AG08396 (cell line): Measurements from ENCODE around the gene NTMT1.
"Not testable (repeated sequence)": the region's sequence is repeated elsewhere in the genome, so short reads cannot be mapped to it uniquely, and the experiment has no call there.

ENCODE experiments used
- DNase-seq: peaks from one replicate; pipeline ENCODE4 v3.0.0; 2012; ENCODE audit warnings: low spot score, mixed read lengths

The NTMT1 gene

DNA sequence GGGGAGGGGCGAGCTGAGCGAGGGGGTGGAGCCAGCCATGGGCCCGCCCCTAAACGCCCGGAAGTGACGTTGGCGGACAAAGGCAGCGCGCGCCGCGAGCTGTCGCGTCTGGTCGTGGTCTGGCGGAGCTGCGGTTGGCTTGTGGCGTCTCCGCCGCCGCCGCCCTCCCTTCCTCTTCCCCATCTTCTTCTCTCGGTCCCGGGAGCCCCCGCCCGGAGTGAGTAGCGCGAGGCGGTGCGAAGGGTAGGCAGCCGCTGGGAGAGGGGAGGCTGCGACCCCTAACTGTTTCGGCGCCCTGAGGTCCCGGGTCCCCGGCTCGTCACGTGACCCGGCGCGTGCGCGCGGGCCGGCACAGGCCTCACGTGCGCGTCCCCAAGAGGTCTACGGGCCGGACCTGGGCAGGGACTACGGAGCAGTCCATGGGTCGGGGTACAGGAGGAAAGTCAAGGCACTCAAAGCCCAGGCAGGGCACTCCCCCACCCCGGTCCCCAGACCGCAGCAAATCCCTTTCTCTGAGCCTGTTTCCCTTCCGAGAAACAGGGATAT is at the start of gene NTMT1:
NTMT1 (plus strand) TSS at position 85 of the 546 bp plus-strand sequence. CDS start 6,541 bp downstream, outside the sequence.
- DNase-seq, result peak; percentile 94

- no peak for DNase-seq
Measured at GRCh38 chr9:129576546-129577543, 49.1 kb upstream of the NTMT1 start.

DNA sequence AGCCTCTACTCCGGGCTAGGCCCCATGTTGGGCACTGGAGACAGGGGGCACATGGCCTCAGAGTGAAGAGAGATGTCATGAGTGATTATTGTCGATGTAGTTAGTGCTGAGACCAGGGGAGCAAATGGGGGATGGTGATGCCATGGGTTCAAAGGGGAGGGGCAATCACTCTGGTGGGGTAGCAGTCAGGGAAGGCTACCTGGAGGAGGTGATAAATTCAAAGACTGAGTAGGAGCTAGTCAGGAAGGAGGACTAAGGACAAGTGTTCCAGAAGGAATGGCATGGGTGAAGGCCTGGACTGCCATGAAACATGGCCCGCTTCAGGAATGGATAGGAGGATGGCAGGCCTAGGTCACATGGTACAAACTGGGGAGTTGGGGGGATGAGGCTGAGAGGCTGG is 46.7 kb upstream of the NTMT1 start:
- no peak for DNase-seq

DNA sequence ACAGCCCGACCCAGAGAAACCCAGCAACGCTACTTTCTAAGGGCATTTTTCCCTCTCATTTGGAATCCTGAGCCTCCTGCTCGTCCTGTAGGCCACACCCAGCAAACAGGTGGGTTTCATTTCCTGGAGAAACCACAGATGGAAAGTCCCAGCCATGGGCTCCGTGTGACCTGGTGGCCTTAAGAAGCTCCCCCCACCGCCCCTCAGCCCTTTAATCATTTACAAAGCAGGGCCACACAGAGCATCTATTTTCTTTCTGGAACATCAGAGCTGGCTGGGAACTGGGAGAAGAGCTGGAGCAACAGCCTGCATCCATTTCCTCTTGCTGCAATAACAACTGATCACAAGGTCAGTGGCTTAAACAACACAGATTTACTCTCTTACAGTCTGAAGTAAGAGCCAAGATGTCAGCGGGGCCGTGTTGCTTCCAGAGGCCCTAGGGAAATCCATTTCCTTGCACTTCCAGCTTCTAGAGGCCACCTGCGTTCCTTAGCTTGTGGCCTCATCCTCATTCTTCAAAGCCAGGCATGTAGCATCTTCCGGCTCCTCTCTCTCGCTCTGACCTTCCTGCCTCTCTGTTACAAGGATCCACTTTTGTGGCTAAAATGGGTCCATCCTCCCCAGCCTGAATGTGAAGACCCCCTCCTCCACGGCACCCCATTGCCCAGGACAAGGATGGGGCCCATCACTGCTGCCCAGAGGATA is 45.6 kb upstream of the NTMT1 start:
- no peak for DNase-seq

DNA sequence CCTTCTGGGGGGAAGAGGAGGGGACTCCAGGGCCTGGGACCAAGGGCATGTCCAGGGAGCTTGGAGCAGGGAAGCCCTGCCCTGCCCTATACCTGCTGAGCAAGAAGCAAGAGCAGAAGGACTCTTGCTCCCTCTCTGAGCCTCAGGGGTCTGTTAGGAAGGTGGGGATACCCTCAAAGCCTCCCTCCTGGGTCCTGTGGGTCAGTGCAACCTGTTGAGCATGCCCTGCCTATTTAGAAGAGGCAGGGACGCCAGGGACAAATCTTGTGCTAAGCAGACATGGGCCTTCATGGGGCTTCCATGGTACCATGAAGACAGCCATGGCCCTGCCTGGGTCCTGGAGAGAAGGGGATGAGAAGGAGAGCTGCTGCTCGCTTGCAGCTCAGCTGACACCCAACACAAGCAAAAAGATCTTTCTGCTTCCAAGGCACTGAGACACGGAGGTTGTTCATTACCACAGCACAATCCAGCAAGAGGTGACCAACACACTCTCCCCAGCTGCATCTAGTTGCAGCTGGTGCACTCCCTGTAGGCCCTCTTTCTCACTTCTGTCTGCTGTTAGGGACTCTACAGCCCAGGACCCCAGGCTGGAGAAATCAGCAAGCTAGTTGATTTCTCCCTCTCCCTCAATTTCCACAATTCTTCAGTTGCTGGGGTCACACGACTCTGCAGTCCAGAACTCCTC is 44.3 kb upstream of the NTMT1 start:
- DNase-seq, result no peak

GRCh38 chr9:129582855-129583254 is 43.1 kb upstream of the NTMT1 start:
- DNase-seq, result no peak

DNA sequence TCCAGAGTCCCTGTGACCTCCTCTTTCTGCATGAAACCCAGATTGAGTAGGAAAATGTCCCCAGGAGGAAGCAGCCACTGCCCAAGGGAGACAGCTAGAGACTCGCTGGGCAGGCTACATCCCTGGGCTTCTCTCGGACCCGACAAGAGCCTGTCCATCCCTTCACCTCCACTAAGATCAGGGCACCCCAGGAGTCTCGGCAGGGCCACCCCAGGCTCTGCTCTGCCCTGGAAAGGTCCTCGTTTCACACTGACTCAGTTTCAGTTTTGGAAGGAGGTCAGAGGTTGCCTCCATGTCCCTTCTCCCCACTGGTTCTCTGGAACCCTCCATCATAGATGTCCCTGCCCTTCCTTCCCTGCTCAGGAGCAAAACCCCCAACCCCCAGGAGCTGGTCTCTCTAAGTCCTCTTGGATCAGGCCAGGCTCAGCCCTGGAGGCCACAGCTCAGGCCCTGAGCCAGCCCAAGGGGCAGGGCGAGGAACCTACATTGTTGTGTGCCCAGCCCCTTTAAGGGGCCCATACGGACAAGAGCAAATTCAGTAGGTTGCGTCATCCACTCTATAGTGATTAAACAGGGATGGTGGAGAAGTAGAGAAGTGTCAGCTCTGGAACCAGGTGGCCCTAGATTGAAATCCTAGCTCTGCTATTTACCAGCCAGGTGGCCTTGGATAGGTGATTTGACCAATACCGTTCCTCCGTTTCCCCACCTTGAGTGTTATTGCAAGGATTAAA is 42.5 kb upstream of the NTMT1 start:
- DNase-seq, result no peak

DNA sequence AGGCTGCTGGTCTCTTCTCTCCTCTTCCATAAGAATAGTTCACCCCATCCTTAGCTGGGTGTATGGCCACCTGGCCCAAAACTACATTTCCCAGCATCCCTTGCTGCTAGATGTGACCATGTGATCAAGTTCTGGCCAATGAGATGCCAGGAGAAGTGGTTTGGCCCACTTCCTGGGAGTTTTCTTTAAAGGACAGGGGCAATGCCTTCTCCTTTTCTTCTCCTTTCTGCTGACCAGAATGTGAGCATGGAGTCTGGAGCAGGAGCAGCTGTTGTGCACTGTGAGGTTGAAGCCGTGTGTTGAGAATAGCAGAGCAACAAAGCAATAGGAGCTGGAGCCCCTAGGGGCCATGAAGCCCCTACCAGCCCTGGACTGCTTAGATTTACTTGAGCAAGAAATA is 41.8 kb upstream of the NTMT1 start:
- DNase-seq, result peak; percentile 87

GRCh38 chr9:129585352-129585751 is 40.6 kb upstream of the NTMT1 start:
- no peak for DNase-seq

DNA sequence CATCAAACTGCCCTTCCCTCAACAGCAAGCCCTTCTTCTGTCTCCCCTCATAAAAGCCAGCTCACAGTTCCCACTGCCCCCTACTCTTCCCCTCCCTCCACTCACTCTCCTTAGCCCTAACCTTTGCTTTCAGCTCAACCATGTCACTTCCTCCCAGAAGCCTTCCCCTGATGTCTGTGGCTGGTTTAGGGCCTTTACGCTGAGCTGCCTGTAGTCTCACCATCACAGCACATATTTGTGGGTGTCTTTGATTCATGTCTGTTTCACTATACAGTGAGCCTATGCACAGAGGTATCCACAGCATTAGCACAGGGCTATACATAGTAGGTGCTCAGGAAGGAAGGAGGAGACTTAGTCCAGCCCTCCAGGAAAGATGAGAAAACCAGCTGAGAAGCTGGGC is 39.7 kb upstream of the NTMT1 start:
- no peak for DNase-seq

GRCh38 chr9:129586685-129587084 is 39.3 kb upstream of the NTMT1 start:
- DNase-seq, result no peak

GRCh38 chr9:129587487-129588262 is 38.3 kb upstream of the NTMT1 start:
- no peak for DNase-seq

GRCh38 chr9:129590466-129590865 is 35.5 kb upstream of the NTMT1 start:
- no peak for DNase-seq

GRCh38 chr9:129591916-129592315 is 34.0 kb upstream of the NTMT1 start:
- no peak for DNase-seq

DNA sequence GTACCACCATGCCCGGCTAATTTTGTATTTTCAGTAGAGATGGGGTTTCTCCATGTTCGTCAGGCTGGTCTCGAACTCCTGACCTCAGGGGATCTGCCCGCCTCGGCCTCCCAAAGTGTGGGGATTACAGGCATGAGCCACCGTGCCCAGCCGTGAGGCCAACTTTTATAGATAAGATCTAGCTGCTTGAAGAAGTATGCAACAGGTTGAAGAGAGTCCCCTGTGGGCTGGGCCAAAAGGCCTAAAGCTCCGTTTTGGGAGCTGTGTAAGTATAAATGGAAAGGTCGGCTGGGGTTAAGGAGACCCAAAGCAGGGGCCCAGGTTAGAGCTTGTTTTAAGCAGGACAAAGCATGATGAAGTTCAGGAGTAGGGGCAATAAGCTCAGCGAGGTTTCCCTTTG is 33.2 kb upstream of the NTMT1 start:
- DNase-seq, result not testable (repeated sequence)

DNA sequence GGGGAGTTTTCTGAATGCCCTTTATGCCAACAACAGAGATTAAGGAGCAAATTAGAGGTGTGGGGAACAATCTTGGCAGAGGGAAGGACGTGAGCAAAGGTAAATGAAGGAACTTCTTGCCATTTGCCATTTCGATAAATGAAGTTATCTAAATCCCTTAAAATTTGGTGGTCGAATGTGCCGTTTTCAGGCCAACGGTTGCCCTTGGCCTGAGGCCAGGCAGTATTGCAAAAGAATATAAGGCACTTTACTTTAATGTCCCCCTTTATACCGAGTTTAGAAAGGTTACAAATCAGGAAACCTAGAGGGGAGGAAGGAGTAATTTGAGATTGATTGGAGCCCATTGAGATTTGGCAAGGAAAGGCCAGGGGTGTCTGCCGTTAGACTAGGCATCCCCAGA is 31.3 kb upstream of the NTMT1 start:
- DNase-seq, result no peak

GRCh38 chr9:129595311-129595741 is 30.6 kb upstream of the NTMT1 start:
- no peak for DNase-seq

GRCh38 chr9:129595903-129596540 is 29.9 kb upstream of the NTMT1 start:
- no peak for DNase-seq

GRCh38 chr9:129596541-129597331 is 29.2 kb upstream of the NTMT1 start:
- DNase-seq, result peak; percentile 75
